IMR-90 (cell line): ENCODE results near the gene FUBP3. TPM values are rescaled to one million over a fixed set of nuclear protein-coding genes. Genes with fewer than 3 reads are reported as not detected.

Experiments
- ATAC-seq: fragments of 200-7000 bp; cut with Tn5 transposase; 2 replicates; pipeline ENCODE4 v1.9.1; 2020; ENCODE audit warnings: low read depth, mild to moderate bottlenecking, moderate library complexity
- BruUV-seq: library from RNA; stranded (reverse); fragments of 400-500 nt; replicated peaks from 2 replicates; lab custom pipeline; 2021; lab: Mats Ljungman, UMichigan
- CTCF ChIA-PET: fragments of 300-600 bp; formaldehyde crosslinking; extraction: SDS; loops from one replicate; lab custom pipeline; 2021; ENCODE audit warnings: antibody characterized with exemption; lab: Yijun Ruan, JAX
- POLR2A ChIA-PET: fragments of 300-600 bp; sonication (Branson Sonifier 250); formaldehyde crosslinking; loops from one replicate; lab custom pipeline; 2022; ENCODE audit warnings: antibody characterized with exemption; ENCODE audit not compliant: unreplicated experiment; lab: Charles Lee
- DNase-seq: peaks from one replicate; pipeline ENCODE4 v3.0.0; 2013
- H2AFZ ChIP-seq: replicated peaks from 2 replicates; pipeline ENCODE3; 2013; ENCODE audit warnings: low read length, mild to moderate bottlenecking; ENCODE audit not compliant: poor library complexity
- H2AK5ac ChIP-seq: 2 replicates; pipeline ENCODE4 v1.6.1; 2013; ENCODE audit warnings: low read depth, low read length, inconsistent platforms
- H2AK9ac ChIP-seq: replicated peaks from 2 replicates; pipeline ENCODE3; 2013; ENCODE audit warnings: mild to moderate bottlenecking, low read depth, low read length, moderate library complexity; ENCODE audit not compliant: poor library complexity
- H2BK120ac ChIP-seq: 2 replicates; pipeline ENCODE4 v1.6.1; 2013; ENCODE audit warnings: low read depth, low read length, inconsistent platforms
- H2BK15ac ChIP-seq: 3 replicates; pipeline ENCODE4 v1.6.1; 2013; ENCODE audit warnings: low read depth, low read length, inconsistent platforms
- H2BK20ac ChIP-seq: 2 replicates; pipeline ENCODE4 v1.6.1; 2013; ENCODE audit warnings: low read depth, mild to moderate bottlenecking, inconsistent platforms, low read length, moderate library complexity
- H2BK5ac ChIP-seq: 2 replicates; pipeline ENCODE4 v1.6.1; 2013; ENCODE audit warnings: mild to moderate bottlenecking, low read depth, low read length, inconsistent platforms; ENCODE audit not compliant: poor library complexity, severe bottlenecking
- H3K14ac ChIP-seq: replicated peaks from 2 replicates; pipeline ENCODE4 v1.6.1; 2013; ENCODE audit warnings: low read depth, low read length, inconsistent platforms
- H3K18ac ChIP-seq: 2 replicates; pipeline ENCODE4 v1.6.1; 2013; ENCODE audit warnings: low read depth, low read length, control low read depth
- H3K23ac ChIP-seq: 2 replicates; pipeline ENCODE4 v1.6.1; 2013; ENCODE audit warnings: low read depth, low read length, inconsistent platforms
- H3K27ac ChIP-seq: 2 replicates; pipeline ENCODE4 v1.5.1; 2013; ENCODE audit warnings: mild to moderate bottlenecking, control low read depth, low read length; ENCODE audit not compliant: insufficient read depth
- H3K27me3 ChIP-seq: 2 replicates; pipeline ENCODE4 v1.6.1; 2013; ENCODE audit warnings: low read length; ENCODE audit not compliant: control insufficient read depth, insufficient read depth
- H3K36me3 ChIP-seq: 2 replicates; pipeline ENCODE4 v1.6.1; 2013; ENCODE audit warnings: low read length, mixed read lengths; ENCODE audit not compliant: control insufficient read depth, insufficient read depth
- H3K4ac ChIP-seq: 2 replicates; pipeline ENCODE4 v1.6.1; 2013; ENCODE audit warnings: low read depth, low read length, inconsistent platforms
- H3K4me1 ChIP-seq: 2 replicates; pipeline ENCODE4 v1.6.1; 2013; ENCODE audit warnings: low read length, mixed read lengths; ENCODE audit not compliant: control insufficient read depth, insufficient read depth
- H3K4me2 ChIP-seq: 2 replicates; pipeline ENCODE4 v1.6.1; 2013; ENCODE audit warnings: low read depth, mild to moderate bottlenecking, control low read depth, low read length, moderate library complexity
- H3K4me3 ChIP-seq: 2 replicates; pipeline ENCODE4 v1.5.1; 2013; ENCODE audit warnings: low read depth, mild to moderate bottlenecking, control low read depth, low read length, moderate library complexity; ENCODE audit not compliant: insufficient read depth
- H3K56ac ChIP-seq: 2 replicates; pipeline ENCODE4 v1.6.1; 2013; ENCODE audit warnings: low read length, inconsistent platforms; ENCODE audit not compliant: insufficient read depth; ENCODE audit errors: extremely low read depth
- H3K79me1 ChIP-seq, 2 experiments: 2 replicates each; pipeline ENCODE4 v1.6.1; 2013; ENCODE audit warnings: low read length in 2 of 2, inconsistent platforms in 1 of 2, low read depth in 1 of 2
- H3K9ac ChIP-seq: 2 replicates; pipeline ENCODE4 v1.6.1; 2013; ENCODE audit warnings: low read depth, low read length, control low read depth
- H3K9me1 ChIP-seq: 2 replicates; pipeline ENCODE4 v1.6.1; 2013; ENCODE audit warnings: low read length, inconsistent platforms; ENCODE audit not compliant: insufficient read depth
- H3K9me3 ChIP-seq: 2 replicates; pipeline ENCODE4 v1.6.1; 2013; ENCODE audit warnings: low read length; ENCODE audit not compliant: control insufficient read depth, insufficient read depth
- H4K20me1 ChIP-seq: 2 replicates; pipeline ENCODE4 v1.6.1; 2013; ENCODE audit warnings: low read length, inconsistent platforms; ENCODE audit not compliant: insufficient read depth
- H4K5ac ChIP-seq: 2 replicates; pipeline ENCODE4 v1.6.1; 2013; ENCODE audit warnings: mild to moderate bottlenecking, low read depth, low read length, control low read depth
- H4K8ac ChIP-seq, 2 experiments: 2 replicates each; pipeline ENCODE4 v1.6.1; 2013; ENCODE audit warnings: low read depth in 2 of 2, low read length in 2 of 2, control low read depth in 1 of 2, inconsistent platforms in 1 of 2
- H4K91ac ChIP-seq: 2 replicates; pipeline ENCODE4 v1.6.1; 2013; ENCODE audit warnings: low read depth, low read length, inconsistent platforms; ENCODE audit not compliant: insufficient read depth
- BHLHE40 ChIP-seq: fragments of 150-350 bp; IDR thresholded peaks from 2 replicates; pipeline ENCODE4 v1.6.1; 2016; ENCODE audit warnings: mild to moderate bottlenecking, low read depth, low read length
- CEBPB ChIP-seq: IDR thresholded peaks from 2 replicates; pipeline ENCODE4 v1.6.1; 2012; ENCODE audit warnings: low read depth, low read length, improper control_type of control experiment
- CTCF ChIP-seq: conservative IDR thresholded peaks from 2 replicates; pipeline ENCODE4 v1.5.1; 2012; ENCODE audit warnings: mild to moderate bottlenecking, low read depth, low read length, improper control_type of control experiment
- RAD21 ChIP-seq: IDR thresholded peaks from 2 replicates; pipeline ENCODE4 v1.6.1; 2012; ENCODE audit warnings: low read length, improper control_type of control experiment
- RCOR1 ChIP-seq: IDR thresholded peaks from 2 replicates; pipeline ENCODE4 v1.6.1; 2012; ENCODE audit warnings: mild to moderate bottlenecking, low read length, improper control_type of control experiment; ENCODE audit not compliant: insufficient replicate concordance
- RFX5 ChIP-seq: IDR thresholded peaks from 2 replicates; pipeline ENCODE4 v1.8.0; 2012; ENCODE audit warnings: low read depth, mild to moderate bottlenecking, low read length, moderate library complexity
- USF2 ChIP-seq: fragments of 150-350 bp; IDR thresholded peaks from 2 replicates; pipeline ENCODE4 v1.6.1; 2017; ENCODE audit warnings: mild to moderate bottlenecking, antibody characterized with exemption, low read length, low read depth
- WGBS, 2 experiments: methylation state at CpG; one replicate each; pipeline versions ENCODE4 v1.1.5 to v1.1.7; 2013; ENCODE audit warnings: missing lambda C conversion rate in 2 of 2; ENCODE audit not compliant: insufficient read length in 1 of 2; ENCODE audit errors: extremely low coverage in 2 of 2; 5-methylcytosine and 5-hydroxymethylcytosine counted together
- dilution Hi-C: fragments of 300-500 bp; cut with HindIII; formaldehyde crosslinking; loops from one replicate; pipeline ENCODE4 v1.14.3; 2018; ENCODE audit warnings: low sequenced_read_pairs; ENCODE audit not compliant: unreplicated experiment
- in situ Hi-C: fragments of 300-500 bp; cut with MboI; formaldehyde crosslinking; loops from 3 replicates; pipeline ENCODE4 v1.14.3; 2019; ENCODE audit warnings: low sequenced_read_pairs, inconsistent platforms, mixed read lengths
- intact Hi-C: fragments of 100-400 bp; cut with micrococcal nuclease; formaldehyde crosslinking; loops from 2 replicates; pipeline ENCODE4 v1.10.0; 2022
- polyA plus RNA-seq, 3 experiments: library from polyadenylated mRNA; depleted of rRNA; stranded (reverse); fragments of >200 nt; gene quantifications; 2 replicates each; pipeline ENCODE4 v1.2.3, GENCODE V29; 2012; ENCODE audit warnings: low replicate concordance in 1 of 3
- total RNA-seq: library from RNA; depleted of rRNA; stranded (reverse); fragments of >200 nt; gene quantifications from 2 replicates; pipeline ENCODE4 v1.2.3, GENCODE V29; 2012

The FUBP3 gene
- total and polyA plus RNA-seq, 2 of the 4 experiments (the other 2 are of a cell fraction) = 32.3 to 50.1 TPM

- TF ChIP-seq RCOR1 = no peak
Measured at GRCh38 chr9:130627896-130628792, 48.8 kb downstream of the FUBP3 start (continued).

GRCh38 chr9:130629443-130630070 is 50.2 kb downstream of the FUBP3 start:
- H3K27ac ChIP-seq = no peak overlapping the region
- ATAC-seq = no peak
- H3K4me2 ChIP-seq = no peak overlapping the region
- H2BK15ac ChIP-seq = no peak overlapping the region
- H4K91ac ChIP-seq = no peak overlapping the region
- H3K14ac ChIP-seq = no peak overlapping the region
- H3K4me3 ChIP-seq = no peak overlapping the region
- H2AFZ ChIP-seq = no peak overlapping the region
- DNase-seq = no peak
- H3K23ac ChIP-seq = no peak overlapping the region
- in situ Hi-C loops = no loop called here
- dilution Hi-C loops = no loop called here
- peaks cover 5% of the 10 kb centered on the region; the same call in 1 of the 2 replicates for H4K20me1 ChIP-seq
- H2AK9ac ChIP-seq = no peak overlapping the region
- 98% methylated on average over 5 of the region's 13 CpGs; no CpG with 5 or more reads in 1 of the 2 experiments for WGBS, 2 experiments
- no peak overlapping the region for H4K5ac ChIP-seq
- peaks cover 84% of the 10 kb centered on the region for H3K36me3 ChIP-seq
- no peak overlapping the region for H2AK5ac ChIP-seq
- no TSS peak for BruUV-seq
- H3K56ac ChIP-seq = no peak overlapping the region
- ChIA-PET CTCF (no interaction called here), POLR2A (no interaction called here)
- H3K79me1 ChIP-seq = peaks cover 0 to 6% of the 10 kb centered on the region in 2 experiments; a peak in 2 of 4 replicates
- no peak overlapping the region for H2BK120ac ChIP-seq
- H3K27me3 ChIP-seq = no peaks in the 10 kb centered on the region
- no peaks in the 10 kb centered on the region for H3K9me3 ChIP-seq
- TF ChIP-seq CTCF (no peak), CEBPB (no peak), RFX5 (no peak), BHLHE40 (no peak), USF2 (no peak), RAD21 (no peak)
- no peak overlapping the region for H3K18ac ChIP-seq
- no peak overlapping the region for H2BK20ac ChIP-seq
- H3K9me1 ChIP-seq = no peaks in the 10 kb centered on the region
- H2BK5ac ChIP-seq = no peak overlapping the region
- H4K8ac ChIP-seq = no peak overlapping the region
- no peaks in the 10 kb centered on the region for H3K4me1 ChIP-seq
- intact Hi-C loops = no loop called here
- no peak overlapping the region for H3K9ac ChIP-seq
- no peak overlapping the region for H3K4ac ChIP-seq
